ENCODE data around the gene POLD4. TPM values are rescaled to one million over a fixed set of nuclear protein-coding genes. Genes with fewer than 3 reads are reported as not detected.

POLD4 gene
- 110 and 118 TPM in 2 replicates for total RNA-seq (2014; rRNA removed; shearing (Covaris generic))

DNA sequence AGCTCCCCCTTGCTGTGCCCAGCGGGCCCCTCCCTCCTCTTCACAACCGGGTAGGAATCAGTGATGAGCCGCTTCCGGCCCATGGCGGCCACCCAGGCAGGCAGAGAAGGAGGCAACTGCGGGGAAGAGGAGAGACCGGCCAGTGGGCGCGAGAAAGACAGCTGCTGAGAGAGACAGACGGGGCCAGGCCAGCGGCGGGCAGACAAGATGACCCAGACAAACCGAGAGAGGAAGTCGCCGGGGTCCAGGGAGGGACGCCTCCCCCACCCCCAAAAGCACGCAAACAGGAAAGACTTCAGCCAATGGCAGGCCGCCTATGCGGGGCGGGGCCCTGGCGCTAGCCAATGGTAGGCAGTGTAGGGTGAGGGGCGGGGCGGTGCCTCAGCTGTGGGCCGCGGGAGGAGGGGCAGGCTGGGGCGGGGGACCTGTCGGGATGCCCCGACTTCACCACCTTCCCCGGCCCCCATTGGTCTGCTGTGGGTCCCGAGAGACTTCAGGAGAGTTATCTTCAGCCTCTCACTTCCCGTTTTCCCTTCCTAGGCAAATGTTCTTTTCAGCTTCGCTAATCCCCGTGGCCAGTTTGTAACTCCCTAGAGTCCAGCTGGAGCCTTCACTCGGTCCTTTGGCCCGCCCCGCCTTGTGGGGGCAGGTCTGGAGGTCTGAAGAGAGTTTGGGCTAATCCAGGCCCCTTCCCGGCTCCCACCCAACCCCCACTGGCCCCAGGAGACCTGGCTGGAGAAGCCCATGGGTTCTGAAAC is at the start of gene POLD4:
POLD4 (minus strand) TSS at position 230 of the 758 bp plus-strand sequence; CDS start at position 83, 147 bp downstream.

DNA sequence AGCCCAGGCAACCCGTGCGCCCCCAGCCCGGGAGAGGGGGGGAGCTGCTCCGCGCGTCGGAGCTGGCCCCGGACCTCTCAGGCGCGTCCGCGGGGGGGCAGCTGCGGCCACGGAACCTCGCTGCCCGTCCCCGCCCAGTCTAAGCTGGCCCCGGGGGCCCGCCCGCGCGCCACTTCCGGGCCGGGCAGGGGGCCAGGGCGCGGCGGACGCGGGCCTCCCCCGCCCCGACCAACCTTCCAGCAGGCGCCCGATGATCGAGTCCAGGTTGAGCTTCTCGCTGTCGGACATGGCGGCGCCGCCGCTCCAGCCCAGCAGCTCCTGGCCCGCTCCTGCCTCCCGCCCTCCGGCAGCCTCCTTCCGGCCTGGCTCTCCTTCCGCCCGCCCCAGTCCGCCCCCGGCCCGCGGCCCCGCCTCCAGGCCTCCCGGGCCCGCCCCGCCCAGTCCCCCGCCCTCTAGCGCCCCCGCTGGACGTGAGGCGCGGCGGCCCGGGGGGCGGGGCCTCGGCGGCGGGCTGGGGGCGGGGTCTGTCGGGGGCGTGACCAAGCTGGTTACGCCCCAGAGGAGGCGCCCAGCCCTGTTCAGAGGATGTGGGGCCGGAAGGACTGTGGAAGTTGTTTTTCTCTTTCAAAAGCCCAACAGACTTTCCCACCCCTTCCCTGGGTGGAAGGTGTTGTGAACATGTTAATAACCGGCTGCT is 48.3 kb upstream of the POLD4 start, which contains the start of gene PPP1CA:
PPP1CA (minus strand) TSS at position 364 of the 697 bp plus-strand sequence; CDS start at position 288, 76 bp downstream.

DNA sequence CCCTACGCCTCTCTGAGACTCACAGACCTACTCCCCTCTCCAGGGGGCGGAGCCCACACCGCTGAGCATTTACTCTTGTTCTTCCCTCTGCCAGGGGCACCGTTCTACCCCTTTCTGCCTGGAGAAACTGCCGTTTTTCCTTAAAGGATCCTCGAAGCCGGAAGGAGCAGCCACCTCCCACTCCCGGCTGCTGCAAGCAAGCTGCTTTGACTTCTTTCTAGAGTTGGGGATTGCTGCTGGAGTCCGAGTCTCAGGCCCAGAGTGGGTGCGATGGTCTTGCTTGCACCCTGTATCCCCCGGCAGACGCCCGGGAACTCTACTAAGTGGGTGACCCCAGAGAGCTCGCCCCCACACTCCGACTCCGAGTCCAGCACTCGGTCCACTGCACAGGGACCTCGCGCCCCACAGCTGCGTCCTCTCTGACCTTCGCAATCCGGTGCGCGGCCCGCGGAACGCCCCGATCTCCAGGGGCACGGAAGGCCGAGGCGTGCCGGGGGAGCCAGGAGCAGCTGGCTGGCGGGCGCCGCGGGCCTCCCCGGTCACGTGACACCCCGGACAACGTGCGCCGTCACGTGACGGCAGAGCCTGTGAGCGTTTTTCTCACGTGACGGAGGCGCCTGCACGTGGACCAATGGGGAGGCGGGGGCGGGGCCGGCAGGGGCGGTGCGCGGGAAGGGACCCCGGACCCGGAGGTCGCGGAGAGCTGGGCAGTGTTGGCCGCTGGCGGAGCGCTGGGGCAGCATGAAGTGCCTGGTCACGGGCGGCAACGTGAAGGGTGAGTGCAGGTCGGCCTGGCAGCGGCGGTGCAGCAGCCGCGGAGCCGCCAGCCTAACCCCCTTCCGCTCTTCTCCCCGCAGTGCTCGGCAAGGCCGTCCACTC is 38.2 kb upstream of the POLD4 start, which contains the start of gene RAD9A:
RAD9A (plus strand) TSS at position 683 of the 879 bp plus-strand sequence; CDS start at position 742, 59 bp downstream.

DNA sequence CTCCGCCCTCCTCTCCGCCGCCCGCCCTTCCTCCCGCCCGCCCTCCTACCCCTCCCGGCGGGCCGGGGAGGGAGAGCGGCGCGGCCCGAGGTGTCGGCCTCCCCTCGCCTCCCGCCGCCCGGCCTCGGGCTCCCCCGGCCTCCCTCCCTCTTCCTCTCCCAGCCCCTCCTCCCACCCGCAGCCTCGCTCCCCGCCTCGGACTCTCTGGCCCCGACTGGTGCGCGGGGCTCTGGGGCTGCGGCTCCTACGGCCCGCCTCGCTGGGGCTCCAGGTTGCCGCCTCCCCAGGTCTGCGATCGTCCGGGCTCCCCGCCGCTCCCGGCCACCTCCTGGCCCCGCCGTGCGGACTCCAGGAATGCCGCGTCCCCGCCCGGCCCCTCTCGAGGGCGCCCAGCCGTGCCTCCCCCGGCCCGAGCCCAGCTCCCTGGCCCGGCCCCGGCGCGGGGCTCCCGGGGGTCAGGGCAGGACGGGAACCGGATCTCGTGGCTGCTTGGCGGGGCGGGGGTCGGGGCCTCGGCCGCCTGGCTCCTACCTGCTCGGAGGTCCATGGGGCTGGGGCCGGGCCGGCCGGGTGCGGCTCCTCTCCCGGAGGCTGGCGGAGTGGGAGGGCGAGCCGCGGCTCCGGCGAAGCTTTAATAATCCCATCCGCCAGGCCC is 19.8 kb upstream of the POLD4 start, which contains the start of gene CLCF1:
CLCF1 (minus strand) TSS at position 606 of the 655 bp plus-strand sequence; CDS start at position 547, 59 bp downstream.

DNA sequence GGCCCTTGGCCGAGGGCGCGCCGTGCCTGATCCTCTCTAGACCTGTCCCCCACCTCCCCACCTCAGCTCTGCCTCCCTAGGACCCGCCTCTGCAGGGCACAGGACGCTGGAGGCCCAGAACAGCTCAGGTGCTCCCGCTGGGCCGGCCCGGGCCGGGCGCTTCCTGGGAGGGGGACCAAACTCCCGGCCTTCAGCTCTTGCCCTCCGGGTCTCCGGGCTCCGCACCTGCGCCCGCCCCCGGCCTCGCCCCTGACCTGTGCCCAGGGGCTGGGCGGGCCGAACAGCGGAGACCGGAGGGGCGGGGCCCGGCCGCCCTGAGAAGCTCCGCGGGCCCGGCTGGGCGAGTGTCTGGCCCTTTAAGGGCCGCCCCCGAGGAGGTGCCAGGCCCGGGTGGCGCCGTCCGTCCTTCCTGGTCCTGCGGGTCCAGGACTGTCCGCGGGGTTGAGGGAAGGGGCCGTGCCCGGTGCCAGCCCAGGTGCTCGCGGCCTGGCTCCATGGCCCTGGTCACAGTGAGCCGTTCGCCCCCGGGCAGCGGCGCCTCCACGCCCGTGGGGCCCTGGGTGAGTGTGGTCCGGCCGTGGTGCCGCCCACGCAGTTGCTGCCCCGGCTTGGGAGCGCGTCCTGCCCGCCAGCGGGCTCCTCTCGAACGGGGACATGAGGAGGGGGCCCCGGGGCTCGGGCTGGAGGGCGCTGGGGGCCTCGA is 50.1 kb downstream of the POLD4 start, which contains the start of gene SSH3:
SSH3 (plus strand) TSS at position 399 of the 703 bp plus-strand sequence; CDS start at position 495, 96 bp downstream.

Small RNAs within 50 kb of the gene (small RNA-seq; reads per million reads assigned to genes)
- gene RN7SKP239, result 0.21 reads per million
- not detected for gene RNU6-1238P

Other genes with a start within 250 kb of the POLD4 start
- 27.2 and 33.4 TPM in 2 replicates for gene KDM2A, start 234.3 kb downstream of the POLD4 start, total RNA-seq (2014; rRNA removed; shearing (Covaris generic))
- gene GRK2, start 87.1 kb downstream of the POLD4 start, total RNA-seq (2014; rRNA removed; shearing (Covaris generic)), result 49.9 and 70.0 TPM in 2 replicates
- 39.2 and 48.4 TPM in 2 replicates for gene ANKRD13D, start 64.2 kb downstream of the POLD4 start, total RNA-seq (2014; rRNA removed; shearing (Covaris generic))
- 10.7 and 20.0 TPM in 2 replicates for gene SSH3, start 50.0 kb downstream of the POLD4 start, total RNA-seq (2014; rRNA removed; shearing (Covaris generic))
- 14.1 and 19.9 TPM in 2 replicates for gene CLCF1, start 20.1 kb upstream of the POLD4 start, total RNA-seq (2014; rRNA removed; shearing (Covaris generic))
- gene RAD9A, start 38.4 kb upstream of the POLD4 start, total RNA-seq (2014; rRNA removed; shearing (Covaris generic)), result 14.7 and 15.6 TPM in 2 replicates
- gene PPP1CA, start 48.3 kb upstream of the POLD4 start, total RNA-seq (2014; rRNA removed; shearing (Covaris generic)), result 177 and 183 TPM in 2 replicates
- gene TBC1D10C, start 50.5 kb upstream of the POLD4 start, total RNA-seq (2014; rRNA removed; shearing (Covaris generic)), result 0.34 TPM in 2 replicates
- gene CARNS1, start 62.1 kb upstream of the POLD4 start, total RNA-seq (2014; rRNA removed; shearing (Covaris generic)), result 0.03 and 0.26 TPM in 2 replicates
- 71.7 and 98.8 TPM in 2 replicates for gene RPS6KB2, start 74.9 kb upstream of the POLD4 start, total RNA-seq (2014; rRNA removed; shearing (Covaris generic))
- 0.96 and 1.4 TPM in 2 replicates for gene PTPRCAP, start 84.1 kb upstream of the POLD4 start, total RNA-seq (2014; rRNA removed; shearing (Covaris generic))
- 110 and 122 TPM in 2 replicates for gene CORO1B, start 89.9 kb upstream of the POLD4 start, total RNA-seq (2014; rRNA removed; shearing (Covaris generic))
- not detected in 2 replicates for gene GPR152, start 99.2 kb upstream of the POLD4 start, total RNA-seq (2014; rRNA removed; shearing (Covaris generic))
- 0.15 TPM in 1 of 2 replicates, not detected in the other for gene CABP4, start 101.8 kb upstream of the POLD4 start, total RNA-seq (2014; rRNA removed; shearing (Covaris generic))
- gene TMEM134, start 115.7 kb upstream of the POLD4 start, total RNA-seq (2014; rRNA removed; shearing (Covaris generic)), result 38.2 and 55.7 TPM in 2 replicates
- gene AIP, start 129.5 kb upstream of the POLD4 start, total RNA-seq (2014; rRNA removed; shearing (Covaris generic)), result 182 and 192 TPM in 2 replicates
- gene PITPNM1, start 151.8 kb upstream of the POLD4 start, total RNA-seq (2014; rRNA removed; shearing (Covaris generic)), result 42.1 and 54.4 TPM in 2 replicates
- 35.2 and 35.9 TPM in 2 replicates for gene CDK2AP2, start 154.6 kb upstream of the POLD4 start, total RNA-seq (2014; rRNA removed; shearing (Covaris generic))
- gene CABP2, start 169.9 kb upstream of the POLD4 start, total RNA-seq (2014; rRNA removed; shearing (Covaris generic)), result not detected in 2 replicates
- 1,098 and 1,233 TPM in 2 replicates for gene GSTP1, start 230.3 kb upstream of the POLD4 start, total RNA-seq (2014; rRNA removed; shearing (Covaris generic))